NCI-H524 treated with DMSO at 0.1 percent for 48 hours (cell line): ENCODE measurements around the gene C11orf68.
"Not testable (repeated sequence)": the region's sequence is repeated elsewhere in the genome, so short reads cannot be mapped to it uniquely, and the experiment has no call there.

Source experiments
- DNase-seq: peaks from one replicate; lab custom pipeline; 2025; lab: John Stamatoyannopoulos, UW

The C11orf68 gene

DNA sequence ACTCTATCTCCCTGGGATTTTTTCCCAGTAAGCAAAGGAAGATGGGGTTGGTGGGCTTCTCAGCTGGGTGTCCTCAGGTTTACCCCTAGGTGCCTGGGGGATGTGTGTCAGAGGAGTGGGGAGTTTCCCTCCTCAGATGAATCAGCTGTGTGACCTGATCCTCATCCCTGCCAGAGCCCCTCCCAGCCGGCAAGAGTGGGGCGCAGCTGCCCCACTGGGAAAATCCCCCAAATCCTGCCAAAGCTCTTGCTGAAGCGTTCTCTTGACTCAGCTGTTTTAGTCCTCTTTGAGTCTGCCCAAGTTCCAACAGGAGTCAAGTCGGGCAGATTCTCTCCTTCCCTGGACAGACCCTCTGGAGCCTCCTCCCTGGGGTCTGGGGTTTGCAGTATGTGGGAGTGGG, 6.0 kb downstream of the C11orf68 start:
- DNase-seq, result no peak

DNA sequence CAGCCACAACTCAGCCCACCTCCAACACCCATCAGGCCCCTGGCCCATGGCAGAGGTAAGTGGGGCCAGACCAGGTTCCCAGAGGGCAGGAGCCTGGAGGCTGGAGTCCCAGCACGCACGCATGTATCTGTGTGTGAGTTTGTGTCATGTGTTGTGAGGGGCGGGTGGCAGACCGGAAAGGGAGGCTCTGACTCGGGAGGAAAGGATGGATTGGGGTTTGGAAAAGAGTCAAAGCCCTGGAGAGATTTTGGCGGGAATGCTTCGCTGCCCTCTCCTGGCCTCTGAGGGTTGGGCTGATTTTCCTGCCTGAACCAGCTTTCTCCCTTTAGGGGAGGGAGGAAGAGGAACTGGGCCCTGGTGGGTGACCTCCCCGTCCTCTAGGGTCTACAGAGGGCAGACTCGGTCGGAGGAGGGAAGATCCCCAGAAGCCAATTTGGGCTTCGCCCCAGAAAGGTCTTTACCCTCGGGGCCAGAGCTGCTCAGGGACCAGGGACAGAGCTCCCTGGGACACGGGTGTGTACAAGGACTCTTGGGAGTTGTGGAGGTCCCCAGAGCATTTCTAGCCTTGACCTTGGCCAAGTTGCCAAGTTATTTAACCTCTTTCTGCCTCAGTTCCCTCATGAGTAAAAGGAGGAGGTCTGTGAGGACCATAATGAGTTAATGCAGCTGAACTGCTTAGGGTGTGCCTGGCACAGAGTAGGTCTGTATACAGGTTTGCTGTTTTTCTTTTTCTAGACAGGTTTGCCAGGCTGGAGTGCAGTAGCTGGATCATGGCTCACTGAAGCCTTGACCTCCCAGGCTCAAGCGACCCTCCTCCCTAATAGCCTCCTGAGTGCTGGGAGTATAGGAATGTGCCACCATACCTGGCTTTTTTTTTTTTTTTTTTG, 6.9 kb downstream of the C11orf68 start:
- no peak for DNase-seq

DNA sequence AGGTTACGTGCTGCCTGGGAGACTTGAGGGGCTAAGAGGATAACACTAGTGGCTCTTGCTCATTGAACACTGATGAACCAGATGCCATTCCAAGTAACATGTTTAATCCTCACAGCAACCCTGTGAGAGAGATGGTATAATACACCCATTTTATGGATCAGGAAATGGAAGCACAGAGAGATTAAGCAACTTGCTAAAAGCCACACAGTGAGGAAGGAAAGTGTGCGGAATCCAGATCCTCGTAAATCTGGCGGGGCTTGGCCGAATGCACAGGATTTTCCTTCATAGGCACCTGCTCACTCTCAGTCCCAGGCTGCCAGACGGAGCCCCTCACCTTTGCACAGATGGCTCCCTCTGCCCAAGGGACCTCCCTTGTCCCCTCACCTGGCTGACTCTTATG, 11.0 kb downstream of the C11orf68 start:
- DNase-seq, result no peak

DNA sequence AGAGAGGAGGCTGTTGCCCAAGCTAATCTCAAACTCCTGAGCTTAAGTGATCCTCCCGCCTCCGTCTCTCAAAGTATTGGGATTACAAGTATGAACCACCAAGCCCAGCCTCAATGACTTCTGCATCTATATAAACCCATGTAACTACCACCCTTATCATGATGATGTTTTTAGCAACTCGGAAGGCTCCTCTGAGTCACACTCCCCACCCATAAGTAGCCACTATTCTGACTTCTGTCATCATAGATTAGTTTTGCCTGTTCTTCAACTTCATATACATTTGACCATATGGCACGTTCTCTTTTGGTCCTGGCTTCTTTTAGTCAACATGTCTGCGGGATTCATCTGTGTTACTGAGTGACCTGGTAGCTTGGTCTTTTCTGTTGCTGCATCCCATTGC, 12.3 kb downstream of the C11orf68 start:
- DNase-seq, result no peak

DNA sequence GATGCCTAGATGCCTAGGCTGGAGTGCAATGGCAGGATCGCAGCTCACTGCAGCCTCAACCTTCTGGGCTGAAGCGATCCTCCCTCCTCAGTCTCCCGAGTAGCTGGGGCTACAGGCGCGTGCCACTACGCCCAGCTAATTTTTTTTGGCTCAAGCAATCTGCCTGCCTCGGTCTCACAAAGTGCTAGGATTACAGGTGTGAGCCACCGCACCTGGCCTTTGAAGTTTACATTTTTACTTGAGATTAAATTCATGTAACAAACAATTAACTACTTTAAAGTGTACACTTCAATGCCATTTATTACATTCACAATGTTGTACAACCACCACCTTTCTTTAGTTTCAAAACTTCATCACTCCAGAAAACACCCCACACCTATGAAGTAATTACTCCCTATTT, 15.1 kb downstream of the C11orf68 start:
- no peak for DNase-seq

DNA sequence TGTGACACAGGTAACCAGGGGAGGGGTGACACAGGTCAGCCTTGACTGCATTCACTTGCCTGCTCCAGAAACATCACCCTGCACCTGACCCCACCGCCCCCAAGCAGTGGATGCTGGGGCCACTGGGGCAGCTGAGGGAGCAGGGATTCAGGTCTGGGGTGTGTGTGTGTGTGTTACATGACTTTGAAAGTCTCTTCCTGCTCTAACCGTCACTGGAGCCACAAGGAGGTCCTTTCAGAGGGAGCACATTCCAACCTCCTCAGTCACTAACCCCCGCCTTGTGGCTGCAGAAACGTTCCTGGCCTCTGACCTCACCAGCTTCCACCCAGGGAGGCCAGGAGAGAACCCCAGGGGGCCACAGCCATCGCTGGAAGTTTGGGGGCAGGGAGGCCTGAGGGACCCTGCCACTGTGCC, 15.8 kb downstream of the C11orf68 start:
- no peak for DNase-seq

DNA sequence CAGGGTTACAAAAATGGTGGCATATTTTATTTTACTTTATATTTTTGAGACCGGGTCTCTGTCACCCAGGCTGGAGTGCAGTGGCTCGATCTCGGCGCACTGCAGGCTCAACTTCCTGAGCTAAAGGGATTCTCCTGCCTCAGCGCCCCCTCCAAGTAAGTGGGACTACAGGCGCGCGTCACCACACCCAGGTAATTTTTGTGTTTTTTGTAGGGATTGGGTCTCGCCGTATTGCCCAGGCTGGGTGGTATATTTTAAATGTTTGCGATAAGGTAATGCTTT, 18.0 kb downstream of the C11orf68 start:
- no peak for DNase-seq

DNA sequence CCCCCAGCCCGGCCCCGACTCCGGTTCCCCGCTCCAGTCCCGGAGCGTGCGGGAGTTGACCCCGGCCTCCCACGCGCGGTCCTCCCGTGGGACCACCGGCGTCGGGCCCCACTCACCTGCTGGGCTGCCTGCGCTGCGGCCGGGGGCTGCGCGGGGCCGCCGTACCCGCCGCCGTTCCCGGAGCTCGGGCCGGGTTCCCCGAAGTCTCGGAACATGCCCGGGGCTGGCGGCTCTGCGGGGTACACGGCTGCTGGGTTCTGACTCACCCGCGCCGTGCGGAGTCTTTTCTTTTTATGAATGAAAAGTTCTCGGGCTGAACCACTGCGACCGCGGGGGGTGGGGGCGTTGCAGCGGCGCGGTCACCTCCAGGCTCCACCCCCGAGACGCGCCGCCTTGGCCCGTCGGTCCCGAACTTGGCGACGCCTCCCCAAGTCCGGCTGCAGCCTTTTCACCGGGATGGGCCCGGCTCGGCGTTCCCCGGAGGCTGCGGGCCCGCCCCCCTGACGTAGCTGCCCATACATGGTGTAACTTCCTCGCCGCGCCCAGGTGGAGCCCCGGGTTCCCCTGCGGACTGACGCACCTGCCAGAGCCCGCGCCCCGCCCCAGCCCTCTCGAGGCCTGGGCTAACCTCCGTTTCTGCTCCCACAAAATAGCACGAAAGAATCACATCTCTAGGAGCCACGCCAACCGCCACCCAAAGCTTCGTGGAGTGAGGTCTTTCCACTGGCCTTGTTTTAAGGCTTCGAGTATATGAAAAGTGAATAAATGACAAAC, 18.6 kb downstream of the C11orf68 start, which contains the start of gene FOSL1:
TSS of gene FOSL1 (minus strand) at position 264 of the 774 bp plus-strand sequence. CDS start at position 215, 49 bp downstream.
- no peak for DNase-seq

DNA sequence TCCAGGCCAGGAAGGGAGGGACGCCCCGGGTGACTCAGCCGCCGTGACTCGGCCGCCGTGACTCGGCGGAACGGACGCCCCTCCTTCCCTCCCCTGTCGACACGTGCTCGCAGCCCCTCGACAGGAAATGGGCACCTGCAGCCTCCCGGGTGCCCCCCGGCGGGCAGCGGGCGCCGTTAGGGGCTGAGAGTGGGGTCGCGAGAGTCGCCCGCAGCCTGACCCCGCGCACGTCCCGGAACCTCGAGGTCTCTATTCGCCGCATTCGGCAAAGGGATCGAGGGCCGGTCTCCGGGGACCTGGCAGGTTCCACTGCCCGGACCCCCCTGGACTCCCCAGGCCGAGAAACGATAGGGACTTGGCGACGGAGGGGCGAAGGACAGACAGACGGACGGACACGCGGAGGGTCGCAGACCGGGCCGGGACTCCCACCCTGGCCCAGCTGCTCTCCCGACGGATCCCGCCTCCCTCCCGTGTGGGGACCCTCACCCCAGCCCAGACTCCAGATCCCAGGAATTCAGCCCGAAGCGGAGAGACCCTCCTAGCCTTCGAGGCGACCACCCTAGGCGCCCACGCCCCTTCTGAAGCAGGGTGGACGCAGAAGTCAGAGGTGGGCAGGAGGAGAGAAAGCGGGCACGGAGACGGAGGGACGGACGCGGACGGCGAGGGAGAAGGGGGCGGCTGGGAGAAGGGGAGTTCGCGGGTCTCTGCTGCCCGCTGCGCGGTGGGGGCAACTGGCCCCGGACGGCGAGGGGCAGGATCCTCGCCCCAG, 19.3 kb downstream of the C11orf68 start:
- no peak for DNase-seq

DNA sequence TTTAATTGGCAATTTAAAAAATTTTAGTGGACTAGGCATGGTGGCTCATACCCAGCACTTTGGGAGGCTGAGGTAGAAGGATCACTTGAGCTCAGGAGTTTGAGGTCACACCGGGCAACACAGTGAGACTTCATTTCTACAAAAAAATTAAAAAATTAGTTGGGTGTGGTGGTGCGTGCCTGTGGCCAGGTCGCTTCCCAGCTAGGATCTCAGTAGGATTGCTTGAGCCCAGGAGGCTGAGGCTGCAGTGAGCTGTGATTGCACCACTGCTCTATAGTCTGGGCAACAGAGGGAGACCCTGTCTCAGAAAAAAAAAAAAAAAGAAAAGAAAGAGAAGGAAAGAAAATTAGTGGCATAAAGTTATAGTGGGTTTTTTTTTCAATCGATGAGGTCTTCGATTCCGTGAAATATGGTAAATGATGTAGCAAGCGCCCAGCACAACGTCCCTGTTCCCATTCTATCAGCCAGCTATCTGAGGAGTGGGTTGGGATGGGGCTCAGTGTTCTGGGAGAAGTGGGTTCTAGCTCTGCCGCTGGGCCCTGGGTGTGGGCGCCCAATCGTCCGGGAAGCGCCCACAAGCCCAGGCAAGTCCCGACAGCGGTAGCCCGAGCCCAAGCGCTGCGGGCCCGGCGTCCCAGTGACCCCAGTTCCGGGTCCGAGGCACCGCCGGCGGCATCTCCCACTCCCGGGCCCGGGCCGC, 20.1 kb downstream of the C11orf68 start:
- DNase-seq, result no peak

DNA sequence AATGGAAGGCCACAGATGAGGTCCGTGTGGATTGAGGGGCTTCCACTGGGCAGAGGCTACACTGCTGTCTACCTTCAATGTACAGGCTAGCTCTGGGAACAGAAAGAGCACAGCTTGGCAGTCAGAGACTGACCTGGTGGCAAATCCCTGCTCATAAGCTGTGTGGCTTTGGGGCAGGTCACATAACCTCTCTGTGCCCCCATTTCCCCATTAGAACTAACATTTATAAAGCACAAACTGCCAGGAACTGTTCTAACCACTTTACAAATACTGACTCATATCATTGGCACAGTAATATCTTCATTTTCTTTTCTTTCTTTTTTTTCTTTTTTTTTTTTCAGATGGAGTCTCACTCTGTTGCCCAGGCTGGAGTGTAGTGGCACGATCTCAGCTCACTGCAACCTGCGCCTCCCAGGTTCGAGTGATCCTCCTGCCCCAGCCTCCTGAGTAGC, 21.8 kb downstream of the C11orf68 start:
- no peak for DNase-seq

DNA sequence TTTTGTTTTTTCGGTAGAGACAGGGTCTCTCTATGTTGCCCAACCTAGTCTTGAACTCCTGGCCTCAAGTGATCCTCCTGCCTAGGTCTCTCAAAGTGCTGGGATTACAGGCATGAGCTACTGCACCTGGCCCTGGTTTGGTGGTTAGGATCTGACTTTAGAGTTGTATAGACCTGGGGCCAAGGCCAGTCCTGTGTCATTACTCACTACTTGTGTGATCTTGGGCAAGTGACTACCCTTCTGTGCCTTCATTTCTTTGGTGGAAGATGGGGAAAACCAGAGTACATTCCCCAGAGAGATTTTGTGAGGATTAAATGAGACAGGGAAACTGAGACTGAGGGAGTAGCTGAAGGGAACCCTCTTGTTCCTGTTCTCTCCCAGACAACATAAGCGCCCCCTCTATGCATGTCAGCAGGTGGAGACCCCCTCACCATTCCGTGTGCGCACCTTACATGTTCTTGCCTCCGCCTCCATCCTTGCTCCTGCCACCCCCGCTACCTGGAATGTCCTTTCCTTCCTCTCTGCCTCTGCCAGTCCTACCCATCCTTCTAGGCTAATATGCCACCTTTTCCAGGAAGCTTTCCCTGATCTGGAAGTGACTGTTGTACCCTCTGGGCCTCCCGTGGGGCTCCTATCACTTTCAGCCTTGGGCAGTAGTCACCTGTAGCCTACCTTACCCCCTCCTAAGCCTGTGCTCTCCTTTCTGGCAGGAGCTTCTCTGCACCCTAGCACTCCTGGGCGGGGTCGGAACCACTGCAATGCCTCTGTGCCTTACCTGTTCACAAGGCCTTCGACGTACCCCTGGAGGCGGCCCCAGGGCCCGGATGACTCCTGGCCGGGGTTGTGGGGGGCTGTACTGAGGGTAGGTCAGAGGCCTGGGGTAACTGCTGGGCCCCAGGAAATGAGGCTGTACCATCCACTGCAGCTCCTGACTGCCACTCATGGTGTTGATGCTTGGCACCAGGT, 22.5 kb downstream of the C11orf68 start:
- DNase-seq, result no peak

DNA sequence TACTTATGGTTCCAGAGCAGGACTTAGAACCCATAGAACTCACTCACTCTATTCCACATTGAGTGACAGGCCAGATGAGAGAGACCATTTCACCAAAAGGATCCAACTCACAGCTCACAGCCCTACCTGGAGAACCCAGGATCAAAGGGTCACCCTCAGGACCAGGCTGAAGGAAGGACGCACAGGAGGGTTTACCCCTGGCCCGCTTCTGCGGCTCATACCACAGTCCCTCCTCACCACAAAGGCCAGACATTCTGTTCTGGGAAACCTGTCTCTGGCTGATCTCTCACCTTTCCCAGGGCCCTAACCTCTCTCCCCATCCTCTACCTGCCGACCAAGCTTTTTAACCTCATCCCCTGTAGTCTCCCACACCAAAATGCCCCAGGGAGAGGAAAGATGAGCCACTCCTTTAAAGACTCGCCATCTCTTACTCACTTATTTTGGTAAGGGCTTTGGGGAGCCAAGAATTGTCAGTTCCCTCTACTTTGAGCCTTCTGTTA, 23.3 kb downstream of the C11orf68 start:
- no peak for DNase-seq

DNA sequence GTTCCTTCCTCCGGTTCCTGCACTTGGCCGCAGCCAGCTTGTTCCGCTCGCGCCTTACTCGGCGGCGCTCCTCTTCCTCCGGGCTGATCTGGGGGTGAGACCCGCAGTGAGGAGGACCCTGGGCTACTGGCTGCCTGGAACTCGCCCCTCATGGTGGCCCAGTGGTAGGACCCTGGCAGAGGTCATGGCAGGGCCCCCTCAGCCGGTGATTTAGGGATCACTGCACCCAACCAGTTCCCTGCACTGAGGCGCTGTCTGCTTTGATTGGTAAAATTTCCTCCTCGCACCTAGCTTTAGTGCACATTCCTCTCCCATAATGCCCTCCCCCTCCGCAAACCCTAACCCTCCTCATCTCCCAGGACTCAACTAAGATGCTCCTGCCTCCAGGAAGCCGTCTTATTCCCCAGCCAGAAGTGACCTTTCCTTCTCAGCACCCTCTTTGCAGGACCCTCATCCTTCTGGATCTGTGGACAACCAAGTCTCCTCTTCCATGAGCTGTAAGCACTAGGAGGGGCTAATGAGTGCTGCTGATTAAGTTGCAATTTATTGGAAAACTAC, 24.7 kb downstream of the C11orf68 start:
- no peak for DNase-seq

DNA sequence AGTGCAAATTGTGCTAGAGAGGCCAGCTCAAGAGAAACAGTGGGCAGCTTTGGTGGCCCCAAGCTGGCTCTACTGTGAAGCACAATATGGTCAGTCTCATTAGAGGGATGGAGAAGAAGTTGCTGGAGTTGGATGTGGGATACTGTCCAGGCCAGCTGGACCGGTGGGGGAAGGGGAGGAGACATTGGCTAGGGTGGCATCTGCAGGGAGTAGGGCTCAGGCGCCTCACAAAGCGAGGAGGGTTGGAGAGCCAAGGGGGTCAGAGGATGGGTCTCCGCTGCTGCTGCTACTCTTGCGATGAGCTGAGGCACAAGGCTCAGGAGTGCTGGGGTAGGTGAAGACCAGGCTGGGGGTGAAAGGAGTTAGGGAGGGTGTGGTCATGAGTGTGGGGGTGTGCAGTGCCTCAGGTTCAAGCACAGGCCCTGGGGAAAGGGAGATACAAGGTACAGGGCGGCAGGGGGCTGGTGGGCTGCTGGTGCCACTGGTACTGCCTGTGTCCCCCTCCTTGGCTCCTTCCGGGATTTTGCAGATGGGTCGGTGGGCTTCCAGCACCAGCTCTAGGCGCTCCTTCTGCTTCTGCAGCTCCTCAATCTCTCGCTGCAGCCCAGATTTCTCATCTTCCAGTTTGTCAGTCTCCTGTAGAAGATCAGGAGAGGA, 26.1 kb downstream of the C11orf68 start:
- no peak for DNase-seq

DNA sequence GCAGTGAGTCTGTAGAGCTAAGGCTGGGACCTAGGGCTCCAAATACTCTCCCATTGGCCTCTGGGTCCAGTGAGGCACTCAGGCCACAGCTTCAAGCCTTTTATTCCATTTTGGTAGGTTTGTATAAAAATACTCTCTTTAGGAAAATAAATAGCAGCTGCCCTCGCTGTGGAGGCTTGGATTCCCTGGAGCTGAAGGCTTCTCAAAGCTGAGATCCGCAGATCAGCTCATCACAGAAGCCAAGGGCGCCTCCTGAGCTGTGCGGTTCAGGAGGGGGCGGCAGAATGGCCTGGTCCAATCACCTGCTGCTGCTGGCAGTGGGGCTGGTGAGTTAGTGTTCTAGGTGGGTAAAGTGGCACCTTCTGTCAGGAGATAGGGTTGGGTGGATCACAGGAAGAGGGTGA, 26.7 kb downstream of the C11orf68 start:
- DNase-seq, result not testable (repeated sequence)

DNA sequence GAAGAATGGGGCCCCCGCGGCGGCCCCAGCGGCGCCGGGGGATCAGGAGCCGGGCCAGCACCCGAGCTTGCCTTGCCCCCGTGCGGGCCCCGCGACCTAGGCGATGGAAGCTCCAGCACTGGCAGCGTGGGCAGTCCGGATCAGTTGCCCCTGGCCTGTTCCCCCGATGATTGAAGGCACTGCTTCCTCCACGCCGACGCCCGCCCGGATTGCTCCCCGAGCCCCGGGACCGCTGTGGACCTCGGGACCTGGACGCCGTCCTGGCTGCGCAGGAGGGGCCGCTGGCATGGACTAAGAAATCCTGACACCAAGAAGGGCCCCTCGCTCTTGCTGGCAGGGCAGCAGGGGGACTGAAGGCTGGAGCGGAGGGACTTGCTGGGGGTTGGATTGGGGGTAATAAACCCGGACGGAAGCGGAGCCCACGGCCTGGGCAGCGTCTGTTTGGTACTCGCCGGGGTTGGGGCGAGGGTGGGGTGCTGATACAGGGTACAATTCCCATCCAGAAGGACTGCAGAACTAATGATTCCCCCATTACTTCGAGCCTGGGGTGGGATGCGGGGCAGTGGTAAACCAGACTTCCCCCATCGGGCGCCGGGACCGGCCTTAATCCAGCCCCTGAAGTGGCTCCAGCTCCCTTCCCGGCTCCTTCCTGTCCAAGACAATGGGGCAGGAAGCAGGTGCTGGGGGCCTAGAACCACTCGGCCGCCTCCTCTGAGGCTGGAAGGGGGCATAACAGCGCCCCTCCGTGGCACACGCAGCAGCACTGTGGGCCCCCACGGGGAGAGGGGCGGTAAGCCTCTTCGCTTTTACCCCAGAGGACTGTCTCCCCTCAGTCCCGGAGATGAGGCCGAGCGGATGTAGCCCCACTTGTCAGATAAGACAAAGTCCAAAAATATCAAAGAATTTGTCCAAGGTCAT, 27.4 kb downstream of the C11orf68 start:
- no peak for DNase-seq
